Pulmonary artery endothelial cell (primary cell): Measurements from ENCODE around the gene CLTC. TPM values are rescaled to one million over a fixed set of nuclear protein-coding genes. Genes with fewer than 3 reads are reported as not detected.
A peak's percentile ranks its signal among the peaks of the same experiment; 100 is the strongest.
"Not testable (repeated sequence)": the region's sequence is repeated elsewhere in the genome, so short reads cannot be mapped to it uniquely, and the experiment has no call there.

ENCODE experiments used
- DNase-seq: peaks from one replicate; pipeline ENCODE4 v3.0.0-alpha.2; 2011; ENCODE audit warnings: low read depth, low spot score
- total RNA-seq: library from RNA; depleted of rRNA; stranded (reverse); fragments of >200 nt; gene quantifications from 2 replicates; pipeline ENCODE4 v1.2.3, GENCODE V29; 2014

The CLTC gene
- 360 and 408 TPM in 2 replicates for total RNA-seq

GRCh38 chr17:59619298-59620063 lies at the start of gene CLTC:
TSS of gene CLTC (plus strand) at chr17:59619895. CDS start at chr17:59620132, 237 bp downstream.
- DNase-seq = peak; percentile 95

GRCh38 chr17:59572301-59572924 lies 47.3 kb upstream of the CLTC start:
- no peak for DNase-seq

GRCh38 chr17:59584168-59584567 lies 35.5 kb upstream of the CLTC start:
- DNase-seq = not testable (repeated sequence)

- DNase-seq = no peak
Measured at GRCh38 chr17:59600169-59600568, 19.5 kb upstream of the CLTC start.

GRCh38 chr17:59601130-59601529 lies 18.6 kb upstream of the CLTC start:
- DNase-seq = no peak

GRCh38 chr17:59607061-59607460 lies 12.6 kb upstream of the CLTC start:
- no peak for DNase-seq

- no peak for DNase-seq
Measured at GRCh38 chr17:59607817-59608403, 11.8 kb upstream of the CLTC start.

- DNase-seq = no peak
Measured at GRCh38 chr17:59611503-59611902, 8.2 kb upstream of the CLTC start.

GRCh38 chr17:59616253-59616920 lies 3.3 kb upstream of the CLTC start:
- no peak for DNase-seq

GRCh38 chr17:59617156-59617732 lies 2.5 kb upstream of the CLTC start:
- no peak for DNase-seq

- no peak for DNase-seq
Measured at GRCh38 chr17:59619035-59619297, 729 bp upstream of the CLTC start.

- DNase-seq = no peak
Measured at GRCh38 chr17:59620064-59620359, 317 bp downstream of the CLTC start.

GRCh38 chr17:59620518-59621259 lies 994 bp downstream of the CLTC start:
- DNase-seq = no peak

GRCh38 chr17:59621771-59622170 lies 2.1 kb downstream of the CLTC start:
- DNase-seq = no peak

GRCh38 chr17:59623151-59623550 lies 3.5 kb downstream of the CLTC start:
- DNase-seq = no peak

GRCh38 chr17:59626756-59627155 lies 7.1 kb downstream of the CLTC start:
- DNase-seq = no peak

- DNase-seq = no peak
Measured at GRCh38 chr17:59627274-59627673, 7.6 kb downstream of the CLTC start.

- DNase-seq = no peak
Measured at GRCh38 chr17:59627770-59628171, 8.1 kb downstream of the CLTC start.

GRCh38 chr17:59629174-59629573 lies 9.5 kb downstream of the CLTC start:
- DNase-seq = no peak

GRCh38 chr17:59631276-59631675 lies 11.6 kb downstream of the CLTC start:
- no peak for DNase-seq

GRCh38 chr17:59632398-59632797 lies 12.7 kb downstream of the CLTC start:
- DNase-seq = no peak
